Mesenchymal stem cell (in vitro differentiated cells and primary cell): ENCODE measurements around the gene ACOT6.
"Not testable (repeated sequence)": the region's sequence is repeated elsewhere in the genome, so short reads cannot be mapped to it uniquely, and the experiment has no call there.

Source experiments
- DNase-seq: peaks from one replicate; pipeline ENCODE4 v3.0.0-alpha.2; 2013
- H2AFZ ChIP-seq: one replicate; pipeline ENCODE4 v1.6.1; 2013; ENCODE audit warnings: low read depth, mild to moderate bottlenecking, control low read depth, inconsistent platforms, low read length, moderate library complexity
- H2AK5ac ChIP-seq: 2 replicates; pipeline ENCODE4 v1.6.1; 2013; ENCODE audit warnings: low read length, moderate library complexity, mild to moderate bottlenecking, inconsistent platforms; ENCODE audit not compliant: severe bottlenecking
- H2BK120ac ChIP-seq: one replicate; pipeline ENCODE4 v1.6.1; 2013; ENCODE audit warnings: low read depth, mild to moderate bottlenecking, inconsistent platforms, low read length, moderate library complexity
- H2BK12ac ChIP-seq, 2 experiments: one replicate each; pipeline ENCODE4 v1.6.1; 2013; ENCODE audit warnings: inconsistent platforms in 2 of 2, low read length in 2 of 2, mild to moderate bottlenecking in 2 of 2, moderate library complexity in 2 of 2, control low read depth in 1 of 2
- H2BK15ac ChIP-seq: one replicate; pipeline ENCODE4 v1.6.1; 2013; ENCODE audit warnings: mild to moderate bottlenecking, low read depth, inconsistent platforms; ENCODE audit not compliant: poor library complexity, severe bottlenecking
- H2BK5ac ChIP-seq: 2 replicates; pipeline ENCODE4 v1.6.1; 2013; ENCODE audit warnings: low read depth, mild to moderate bottlenecking, low read length, control low read depth, inconsistent platforms; ENCODE audit not compliant: poor library complexity, severe bottlenecking
- H3K14ac ChIP-seq, 2 experiments: one replicate each; pipeline ENCODE4 v1.6.1; 2013; ENCODE audit warnings: inconsistent platforms in 2 of 2, low read length in 2 of 2, control low read depth in 1 of 2, mild to moderate bottlenecking in 1 of 2, moderate library complexity in 1 of 2
- H3K18ac ChIP-seq, 2 experiments: one replicate each; pipeline ENCODE4 v1.6.1; 2013; ENCODE audit warnings: inconsistent platforms in 2 of 2, low read length in 2 of 2, control low read depth in 1 of 2, low read depth in 1 of 2, mild to moderate bottlenecking in 1 of 2
- H3K23ac ChIP-seq, 2 experiments: one replicate each; pipeline ENCODE4 v1.6.1; 2013; ENCODE audit warnings: inconsistent platforms in 2 of 2, low read length in 2 of 2, mild to moderate bottlenecking in 2 of 2, moderate library complexity in 2 of 2, control low read depth in 1 of 2
- H3K27ac ChIP-seq: 2 replicates; pipeline ENCODE4 v1.5.1; 2013; ENCODE audit warnings: mild to moderate bottlenecking, moderate library complexity, low read length, control low read depth, inconsistent platforms; ENCODE audit not compliant: poor library complexity, severe bottlenecking
- H3K27me3 ChIP-seq, 2 experiments: 2 replicates each; pipeline versions ENCODE4 v1.6.1 to v1.7.0; 2013; ENCODE audit warnings: low read length in 2 of 2, mild to moderate bottlenecking in 2 of 2, moderate library complexity in 2 of 2, control low read depth in 1 of 2, inconsistent platforms in 1 of 2; ENCODE audit not compliant: control insufficient read depth in 1 of 2, insufficient read depth in 1 of 2
- H3K36me3 ChIP-seq, 2 experiments: 2 replicates each; pipeline versions ENCODE4 v1.6.1 to v1.7.0; 2013; ENCODE audit warnings: low read length in 2 of 2, control low read depth in 1 of 2, inconsistent platforms in 1 of 2, low read depth in 1 of 2, mild to moderate bottlenecking in 1 of 2; ENCODE audit not compliant: insufficient read depth in 2 of 2, control insufficient read depth in 1 of 2
- H3K4ac ChIP-seq, 2 experiments: one replicate each; pipeline ENCODE4 v1.6.1; 2013; ENCODE audit warnings: inconsistent platforms in 2 of 2, low read length in 2 of 2, mild to moderate bottlenecking in 2 of 2, moderate library complexity in 2 of 2, control low read depth in 1 of 2, low read depth in 1 of 2
- H3K4me1 ChIP-seq: 2 replicates; pipeline ENCODE4 v1.6.1; 2013; ENCODE audit warnings: low read depth, low read length, control low read depth; ENCODE audit not compliant: control insufficient read depth, insufficient read depth
- H3K4me2 ChIP-seq: 2 replicates; pipeline ENCODE4 v1.6.1; 2013; ENCODE audit warnings: low read length, mild to moderate bottlenecking, inconsistent platforms; ENCODE audit not compliant: poor library complexity, severe bottlenecking
- H3K4me3 ChIP-seq, 2 experiments: 2 replicates each; pipeline versions ENCODE4 v1.5.1 to v1.7.0; 2013; ENCODE audit warnings: low read length in 2 of 2, mild to moderate bottlenecking in 2 of 2, control low read depth in 1 of 2, low read depth in 1 of 2; ENCODE audit not compliant: insufficient read depth in 1 of 2
- H3K79me1 ChIP-seq: replicated peaks from 2 replicates; pipeline ENCODE4 v1.6.1; 2013; ENCODE audit warnings: mild to moderate bottlenecking, control low read depth, low read length, inconsistent platforms; ENCODE audit not compliant: poor library complexity, severe bottlenecking
- H3K9ac ChIP-seq: 2 replicates; pipeline ENCODE4 v1.7.0; 2013; ENCODE audit warnings: mild to moderate bottlenecking, low read length, moderate library complexity
- H3K9me3 ChIP-seq: 2 replicates; pipeline ENCODE4 v1.7.0; 2013; ENCODE audit warnings: mild to moderate bottlenecking, low read length; ENCODE audit not compliant: control insufficient read depth
- H4K8ac ChIP-seq: one replicate; pipeline ENCODE4 v1.6.1; 2013; ENCODE audit warnings: inconsistent platforms, mild to moderate bottlenecking, low read length, moderate library complexity
- H4K91ac ChIP-seq: one replicate; pipeline ENCODE4 v1.6.1; 2013; ENCODE audit warnings: mild to moderate bottlenecking, low read length, inconsistent platforms
- WGBS: methylation state at CpG from one replicate; pipeline ENCODE4 v1.1.7; 2013; ENCODE audit warnings: mixed read lengths; 5-methylcytosine and 5-hydroxymethylcytosine counted together

The ACOT6 gene

DNA sequence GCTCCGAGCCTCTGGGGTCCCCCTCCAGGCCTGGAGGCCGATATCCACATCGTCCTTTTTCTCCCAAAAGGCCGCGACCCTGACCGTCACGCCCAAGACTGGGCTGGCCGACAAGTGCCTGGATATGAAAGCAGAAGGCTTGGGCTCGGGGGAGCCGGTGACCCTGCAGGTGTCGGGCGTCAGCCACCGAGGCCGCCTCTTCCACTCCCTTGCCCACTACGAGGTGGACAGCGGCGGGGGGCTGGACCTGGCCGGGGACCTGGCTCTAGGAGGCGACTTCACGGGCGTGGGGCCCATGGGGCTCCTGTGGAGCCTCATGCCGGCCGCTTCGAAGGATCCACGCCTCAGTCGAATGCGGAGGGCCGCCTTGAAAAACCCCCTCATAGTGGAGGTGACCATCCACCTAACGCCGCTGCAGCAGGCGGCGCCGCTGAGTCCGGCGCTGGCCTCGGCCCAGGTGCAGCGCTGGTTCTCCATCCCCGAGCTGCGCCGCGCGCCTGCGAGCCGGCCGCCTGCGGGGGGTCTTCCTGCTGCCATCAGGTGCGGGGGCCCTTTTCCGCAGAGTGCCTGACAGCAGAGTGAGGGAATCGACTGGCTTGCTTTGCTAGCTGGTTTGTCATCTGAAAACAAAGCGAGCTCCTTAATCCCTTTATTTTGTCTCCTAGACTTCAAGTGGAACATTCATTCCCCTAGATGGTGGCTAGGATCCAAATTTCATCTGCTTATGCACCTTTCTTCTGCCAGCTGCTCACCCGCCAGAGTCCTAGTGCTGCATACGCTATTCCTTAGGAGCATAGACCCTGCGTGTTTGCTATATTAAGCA is 21.9 kb downstream of the ACOT6 start:
- Histone ChIP-seq H3K4me3 (peak overlapping the region; percentile 50 to 72), H2AK5ac (no peak overlapping the region), H3K79me1 (no peaks in the 10 kb centered on the region), H3K18ac (peak overlapping the region; percentile 55 to 61), H3K27ac (peak overlapping the region; percentile 38), H3K4ac (peak overlapping the region in 1 of 2 experiments; percentile 24), H3K36me3 (no peaks in the 10 kb centered on the region), H3K4me1 (peaks cover 12% of the 10 kb centered on the region), H3K4me2 (peak overlapping the region; percentile 97), H2BK5ac (no peak overlapping the region), H2BK12ac (peak overlapping the region in 1 of 2 experiments; percentile 22), H3K14ac (no peak overlapping the region), H3K23ac (no peak overlapping the region), H2AFZ (peak overlapping the region; percentile 21), H2BK15ac (peak overlapping the region; percentile 84), H4K8ac (peak overlapping the region; percentile 95), H2BK120ac (no peak overlapping the region), H3K9ac (peak overlapping the region; percentile 72), H3K27me3 (no peaks in the 10 kb centered on the region), H4K91ac (no peak overlapping the region), H3K9me3 (no peaks in the 10 kb centered on the region)
- DNase-seq, result peak; percentile 12
- WGBS, result 10% methylated on average over 53 of the region's 53 CpGs

DNA sequence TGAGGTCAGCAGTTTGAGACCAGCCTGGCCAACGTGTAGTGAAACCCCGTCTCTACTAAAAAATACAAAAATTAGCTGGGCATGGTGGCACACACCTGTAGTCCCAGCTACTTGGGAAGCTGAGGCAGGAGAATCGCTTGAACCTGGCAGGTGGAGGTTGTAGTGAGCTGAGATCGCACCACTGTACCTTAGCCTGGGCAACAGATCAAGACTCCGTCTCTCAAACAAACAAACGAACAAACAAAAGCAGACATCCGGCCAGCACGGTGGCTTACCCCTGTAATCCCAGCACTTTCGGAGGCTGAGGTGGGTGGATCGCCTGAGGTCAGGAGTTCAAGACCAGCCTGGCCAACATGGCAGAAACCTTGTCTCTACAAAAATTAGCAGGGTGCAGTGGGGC is 24.0 kb downstream of the ACOT6 start:
- H3K4me1 ChIP-seq, result peaks cover 13% of the 10 kb centered on the region
- H3K9ac ChIP-seq, H3K79me1 ChIP-seq, H3K27me3 ChIP-seq, H3K18ac ChIP-seq, H2AFZ ChIP-seq, H2BK12ac ChIP-seq, H3K27ac ChIP-seq, H2BK120ac ChIP-seq, H3K9me3 ChIP-seq, H2AK5ac ChIP-seq, H3K23ac ChIP-seq, H4K8ac ChIP-seq, H2BK5ac ChIP-seq, H3K14ac ChIP-seq, H3K36me3 ChIP-seq, H4K91ac ChIP-seq, H3K4me2 ChIP-seq, DNase-seq, H3K4ac ChIP-seq, H2BK15ac ChIP-seq, H3K4me3 ChIP-seq: not testable (repeated sequence)
- 87% methylated on average over 10 of the region's 10 CpGs for WGBS

DNA sequence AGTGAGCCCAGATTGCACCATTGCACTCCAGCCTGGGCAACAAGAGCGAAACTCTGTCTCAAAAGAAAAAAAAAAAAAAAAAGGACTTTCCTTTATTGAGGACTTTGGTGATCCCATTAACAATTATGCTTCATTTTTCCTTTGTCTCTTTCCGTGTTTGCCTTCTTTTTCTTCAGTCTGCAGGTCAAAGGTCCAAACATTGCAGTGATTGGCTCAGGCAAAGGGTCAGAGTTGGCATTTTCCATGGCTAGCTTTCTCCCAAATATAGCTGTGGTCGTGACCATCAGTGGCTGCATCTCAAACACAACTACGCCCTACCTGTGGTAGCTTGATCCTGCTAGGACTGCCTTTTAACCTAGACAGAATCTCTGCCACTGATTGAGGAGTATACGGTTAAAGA is 25.5 kb downstream of the ACOT6 start:
- Histone ChIP-seq H3K4me2 (no peak overlapping the region), H3K18ac (no peak overlapping the region), H2AK5ac (no peak overlapping the region), H3K14ac (no peak overlapping the region), H2BK15ac (no peak overlapping the region), H3K4me1 (peaks cover 13% of the 10 kb centered on the region), H3K27ac (no peak overlapping the region), H2BK5ac (no peak overlapping the region), H3K27me3 (no peaks in the 10 kb centered on the region), H3K4me3 (no peak overlapping the region), H3K36me3 (no peaks in the 10 kb centered on the region), H3K4ac (no peak overlapping the region), H4K8ac (no peak overlapping the region), H3K9ac (no peak overlapping the region), H2BK12ac (no peak overlapping the region), H2AFZ (no peak overlapping the region), H2BK120ac (no peak overlapping the region), H3K23ac (no peak overlapping the region), H4K91ac (no peak overlapping the region), H3K79me1 (no peaks in the 10 kb centered on the region), H3K9me3 (no peaks in the 10 kb centered on the region)
- no peak for DNase-seq
- 87% methylated on average over 5 of the region's 5 CpGs for WGBS

DNA sequence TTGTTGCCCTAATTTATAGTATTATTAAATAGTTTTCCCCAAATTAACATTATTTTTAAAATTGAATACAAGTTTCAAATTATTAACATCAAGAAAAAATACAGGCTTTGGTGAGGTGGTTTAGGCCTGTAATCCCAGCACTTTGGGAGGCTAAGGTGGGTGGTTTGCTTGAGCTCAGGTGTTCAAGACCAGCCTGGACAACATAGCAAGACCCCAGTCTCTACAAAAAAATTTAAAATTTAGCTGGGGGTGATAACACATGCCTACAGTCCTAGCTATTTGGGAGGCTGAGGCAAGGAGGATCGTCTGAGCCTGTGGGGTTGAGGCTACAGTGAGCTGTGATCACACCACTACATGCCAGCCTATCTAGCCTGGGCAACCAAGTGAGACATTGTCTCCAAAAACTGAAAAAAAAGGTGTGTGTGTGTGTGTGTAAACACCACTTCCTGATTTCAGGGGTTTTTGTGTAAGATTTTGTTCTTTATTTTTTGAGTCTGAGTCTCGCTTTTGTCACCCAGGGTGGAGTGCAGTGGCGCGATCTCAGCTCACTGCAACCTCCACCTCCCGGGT is 28.6 kb downstream of the ACOT6 start:
- Histone ChIP-seq H2BK12ac (no peak overlapping the region), H3K27me3 (no peaks in the 10 kb centered on the region), H3K23ac (no peak overlapping the region), H3K4me2 (no peak overlapping the region), H4K8ac (no peak overlapping the region), H3K36me3 (no peaks in the 10 kb centered on the region), H2BK5ac (no peak overlapping the region), H2BK15ac (no peak overlapping the region), H4K91ac (no peak overlapping the region), H2BK120ac (no peak overlapping the region), H3K4me1 (peaks cover 1% of the 10 kb centered on the region), H3K9ac (no peak overlapping the region), H3K79me1 (peaks cover 5% of the 10 kb centered on the region), H3K9me3 (no peaks in the 10 kb centered on the region), H2AFZ (no peak overlapping the region), H3K4ac (no peak overlapping the region), H3K14ac (no peak overlapping the region), H3K27ac (no peak overlapping the region), H3K18ac (no peak overlapping the region), H2AK5ac (no peak overlapping the region), H3K4me3 (no peak overlapping the region)
- WGBS, result 95% methylated on average over 5 of the region's 5 CpGs
- no peak for DNase-seq
